HG03135 (cell line): ENCODE data around the gene TMEM238L.

Experiments used
- ATAC-seq: cut with Tn5 transposase; IDR thresholded peaks from one replicate; pipeline ENCODE4 v1.9.1; 2021; ENCODE audit warnings: mild to moderate bottlenecking, moderate library complexity; ENCODE audit not compliant: unreplicated experiment

Gene TMEM238L

DNA sequence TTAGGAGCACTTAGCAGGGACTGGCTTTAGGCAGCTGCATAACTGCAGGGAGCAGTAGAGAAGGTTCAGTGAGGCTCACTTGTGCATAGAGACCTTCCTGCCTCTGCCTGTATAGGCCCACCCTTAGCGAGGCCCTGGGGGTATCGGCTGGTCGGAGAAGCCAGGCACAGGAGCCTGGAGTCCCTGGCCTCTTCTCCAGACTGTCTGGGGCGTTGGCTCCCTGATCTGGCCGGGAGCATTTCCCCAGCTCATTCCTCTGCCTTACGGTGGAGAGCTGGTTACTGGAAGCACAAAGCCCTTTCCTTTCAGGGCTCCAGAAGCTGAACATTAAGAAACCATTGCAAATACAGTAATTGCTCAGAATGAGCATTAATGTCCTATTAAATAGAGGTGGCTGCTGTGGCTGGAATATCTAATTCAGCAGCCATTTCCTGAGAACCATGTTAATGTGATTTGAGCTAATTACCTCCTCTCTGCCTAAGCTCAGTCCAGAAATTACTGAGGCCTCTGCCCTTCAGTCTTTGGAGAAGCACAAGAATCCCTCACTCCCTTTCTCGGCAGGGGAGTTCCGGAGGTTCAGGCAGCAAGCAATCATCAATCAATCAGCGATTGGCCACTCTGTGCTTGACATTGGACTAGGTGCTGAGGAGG lies 55.2 kb downstream of the TMEM238L start:
- ATAC-seq, result no peak

DNA sequence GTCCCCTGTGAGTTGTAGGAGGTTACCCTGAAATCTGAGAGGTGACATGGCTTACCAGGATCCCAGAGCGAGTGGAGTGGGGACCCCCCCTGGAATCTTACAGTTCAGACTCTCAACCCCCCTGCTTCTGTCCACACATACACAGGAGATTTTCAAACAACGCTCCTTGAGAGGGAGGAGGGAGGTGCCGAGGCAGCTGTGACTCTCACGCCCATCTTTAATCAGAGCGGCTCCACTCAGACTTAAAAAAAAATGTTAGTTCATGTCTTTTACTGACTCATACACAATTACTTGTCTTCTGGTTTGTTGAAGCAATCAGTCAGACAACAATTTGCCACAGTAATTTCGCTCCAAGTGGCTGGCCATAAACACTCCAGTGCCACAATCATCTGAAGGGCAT lies 58.7 kb downstream of the TMEM238L start:
- ATAC-seq, result no peak
